ENCODE data around the gene LRRC4B.

GRCh38 chr19:50556282-50557008 lies 11.8 kb downstream of the LRRC4B start:
- no peak for TF ChIP-seq EZH2phosphoT487 (IDR thresholded peaks at IDR 0.05; ENCODE audit: borderline replicate concordance, low read depth)
- TF ChIP-seq POLR2AphosphoS5 (IDR thresholded peaks at IDR 0.05; ENCODE audit: low read depth, low read length) = no peak

All from SK-N-SH (cell line).